Suprapubic skin (tissue), 4 donors: ENCODE results near the gene ZDHHC14. TPM values are rescaled to one million over a fixed set of nuclear protein-coding genes. Genes with fewer than 3 reads are reported as not detected.
"Not testable (repeated sequence)": the region's sequence is repeated elsewhere in the genome, so short reads cannot be mapped to it uniquely, and the experiment has no call there.

ENCODE experiments used
- DNase-seq, 2 donors: peaks; one replicate each; pipeline ENCODE4 v3.0.0-alpha.2; 2019; ENCODE audit warnings: low spot score in 2 of 2
- H3K27ac ChIP-seq: fragments of 200-600 bp; sonication (generic); one replicate; pipeline ENCODE4 v1.5.1; 2019
- H3K27me3 ChIP-seq: fragments of 200-600 bp; sonication (generic); one replicate; pipeline ENCODE4 v1.5.1; 2019
- H3K36me3 ChIP-seq: fragments of 200-600 bp; sonication (generic); one replicate; pipeline ENCODE4 v1.5.1; 2019
- H3K4me1 ChIP-seq: fragments of 200-600 bp; sonication (generic); one replicate; pipeline ENCODE4 v1.5.1; 2019
- H3K4me3 ChIP-seq: fragments of 200-600 bp; sonication (generic); one replicate; pipeline ENCODE4 v1.5.1; 2019; ENCODE audit warnings: mild to moderate bottlenecking
- H3K9me3 ChIP-seq: fragments of 200-600 bp; sonication (generic); one replicate; pipeline ENCODE4 v1.5.1; 2019
- CTCF ChIP-seq, 2 donors: fragments of 200-600 bp in 1 of 2; fragments of 450-650 bp in 1 of 2; sonication (generic) in 1 of 2; IDR thresholded peaks; one replicate each; pipeline ENCODE4 v1.5.1; 2016 to 2019; ENCODE audit warnings: antibody characterized with exemption in 2 of 2, mild to moderate bottlenecking in 1 of 2, moderate library complexity in 1 of 2
- EP300 ChIP-seq: sonication (generic); formaldehyde crosslinking; IDR thresholded peaks from one replicate; pipeline ENCODE4 v1.6.1; 2017; ENCODE audit warnings: antibody characterized with exemption
- POLR2A ChIP-seq, 2 donors: fragments of 450-650 bp; IDR thresholded peaks; one replicate each; pipeline ENCODE4 v1.6.1; 2017; ENCODE audit warnings: antibody characterized with exemption in 2 of 2, mild to moderate bottlenecking in 2 of 2, moderate library complexity in 2 of 2
- POLR2AphosphoS5 ChIP-seq, 3 donors: sonication (generic); formaldehyde crosslinking; IDR thresholded peaks; one replicate each; pipeline ENCODE4 v1.6.1; 2017; ENCODE audit warnings: antibody characterized with exemption in 3 of 3
- WGBS: methylation state at CpG from one replicate; pipeline ENCODE4 v1.1.5; 2018; 5-methylcytosine and 5-hydroxymethylcytosine counted together
- total RNA-seq, 4 donors: library from RNA; depleted of rRNA; stranded (reverse); fragments of >200 nt; gene quantifications; one replicate each; pipeline ENCODE4 v1.1.0, GENCODE V29; 2016

ZDHHC14 gene
- total RNA-seq, 4 donors from 2014 or later = 4.3 to 9.9 (median 7.7) TPM

GRCh38 chr6:157379656-157380457, 1.1 kb upstream of the ZDHHC14 start:
- WGBS = under 1% methylated on average over 22 of the region's 45 CpGs
- peak; percentile 93 to 94 for DNase-seq
- Histone ChIP-seq H3K4me1 (peaks cover 19% of the 10 kb centered on the region), H3K27ac (peak overlapping the region; percentile 96), H3K9me3 (no peaks in the 10 kb centered on the region), H3K36me3 (no peaks in the 10 kb centered on the region), H3K4me3 (peak overlapping the region; percentile 67), H3K27me3 (no peaks in the 10 kb centered on the region)
- TF ChIP-seq POLR2AphosphoS5 (IDR thresholded peaks at IDR 0.05) = no peak
- no peak for TF ChIP-seq CTCF (IDR thresholded peaks at IDR 0.05)
- TF ChIP-seq EP300 = no peak
- TF ChIP-seq POLR2A (IDR thresholded peaks at IDR 0.05) = no peak

GRCh38 chr6:157380458-157380778, 572 bp upstream of the ZDHHC14 start:
- no peaks in the 10 kb centered on the region for H3K9me3 ChIP-seq
- WGBS = 0% methylated on average over 11 of the region's 28 CpGs
- H3K4me1 ChIP-seq = peaks cover 19% of the 10 kb centered on the region
- DNase-seq = no peak
- peak overlapping the region; percentile 67 for H3K4me3 ChIP-seq
- H3K36me3 ChIP-seq = no peaks in the 10 kb centered on the region
- TF ChIP-seq EP300 (no peak), CTCF (IDR thresholded peaks at IDR 0.05) (no peak), POLR2AphosphoS5 (IDR thresholded peaks at IDR 0.05) (no peak), POLR2A (IDR thresholded peaks at IDR 0.05) (no peak)
- H3K27ac ChIP-seq = peak overlapping the region; percentile 96
- no peaks in the 10 kb centered on the region for H3K27me3 ChIP-seq

GRCh38 chr6:157381631-157382621, 936 bp downstream of the ZDHHC14 start:
- peak; percentile 76 to 85 for DNase-seq
- TF ChIP-seq POLR2AphosphoS5 (IDR thresholded peaks at IDR 0.05) (no peak), POLR2A (IDR thresholded peaks at IDR 0.05) (no peak), EP300 (no peak), CTCF (IDR thresholded peaks at IDR 0.05) (no peak)
- 0% methylated on average over 28 of the region's 96 CpGs for WGBS
- no peaks in the 10 kb centered on the region for H3K36me3 ChIP-seq
- no peaks in the 10 kb centered on the region for H3K9me3 ChIP-seq
- peak overlapping the region; percentile 96 for H3K27ac ChIP-seq
- peak overlapping the region; percentile 67 for H3K4me3 ChIP-seq
- H3K4me1 ChIP-seq = peaks cover 19% of the 10 kb centered on the region
- no peaks in the 10 kb centered on the region for H3K27me3 ChIP-seq

- no peaks in the 10 kb centered on the region for H3K9me3 ChIP-seq
- TF ChIP-seq POLR2AphosphoS5 (IDR thresholded peaks at IDR 0.05) = no peak
- no peak for TF ChIP-seq POLR2A (IDR thresholded peaks at IDR 0.05)
- TF ChIP-seq CTCF (IDR thresholded peaks at IDR 0.05) = no peak
- TF ChIP-seq EP300 = no peak
- H3K27me3 ChIP-seq = no peaks in the 10 kb centered on the region
- peaks cover 19% of the 10 kb centered on the region for H3K4me1 ChIP-seq
- no peaks in the 10 kb centered on the region for H3K36me3 ChIP-seq
- no peak overlapping the region for H3K27ac ChIP-seq
- DNase-seq = no peak
- 46% methylated on average over 4 of the region's 4 CpGs for WGBS
- peak overlapping the region; percentile 67 for H3K4me3 ChIP-seq
These were observed 1.8 kb downstream of the ZDHHC14 start for GRCh38 chr6:157382821-157383220.

- Histone ChIP-seq H3K9me3 (no peaks in the 10 kb centered on the region), H3K4me3 (no peak overlapping the region), H3K36me3 (no peaks in the 10 kb centered on the region), H3K27ac (no peak overlapping the region), H3K4me1 (peaks cover 19% of the 10 kb centered on the region), H3K27me3 (no peaks in the 10 kb centered on the region)
- no peak for DNase-seq
- TF ChIP-seq CTCF (IDR thresholded peaks at IDR 0.05) (no peak), EP300 (no peak), POLR2A (IDR thresholded peaks at IDR 0.05) (no peak), POLR2AphosphoS5 (IDR thresholded peaks at IDR 0.05) (no peak)
- WGBS = 85% methylated on average over 9 of the region's 9 CpGs
These were observed 2.5 kb downstream of the ZDHHC14 start for GRCh38 chr6:157383471-157383870.

- not testable (repeated sequence) for H3K9me3 ChIP-seq, H3K36me3 ChIP-seq, H3K4me3 ChIP-seq, H3K27ac ChIP-seq, DNase-seq, H3K27me3 ChIP-seq
- peaks cover 19% of the 10 kb centered on the region for H3K4me1 ChIP-seq
- WGBS = 83% methylated on average over 4 of the region's 4 CpGs
These were observed 4.0 kb downstream of the ZDHHC14 start for GRCh38 chr6:157384962-157385361.
